ENCODE data around the gene SEC16A.

SEC16A gene

DNA sequence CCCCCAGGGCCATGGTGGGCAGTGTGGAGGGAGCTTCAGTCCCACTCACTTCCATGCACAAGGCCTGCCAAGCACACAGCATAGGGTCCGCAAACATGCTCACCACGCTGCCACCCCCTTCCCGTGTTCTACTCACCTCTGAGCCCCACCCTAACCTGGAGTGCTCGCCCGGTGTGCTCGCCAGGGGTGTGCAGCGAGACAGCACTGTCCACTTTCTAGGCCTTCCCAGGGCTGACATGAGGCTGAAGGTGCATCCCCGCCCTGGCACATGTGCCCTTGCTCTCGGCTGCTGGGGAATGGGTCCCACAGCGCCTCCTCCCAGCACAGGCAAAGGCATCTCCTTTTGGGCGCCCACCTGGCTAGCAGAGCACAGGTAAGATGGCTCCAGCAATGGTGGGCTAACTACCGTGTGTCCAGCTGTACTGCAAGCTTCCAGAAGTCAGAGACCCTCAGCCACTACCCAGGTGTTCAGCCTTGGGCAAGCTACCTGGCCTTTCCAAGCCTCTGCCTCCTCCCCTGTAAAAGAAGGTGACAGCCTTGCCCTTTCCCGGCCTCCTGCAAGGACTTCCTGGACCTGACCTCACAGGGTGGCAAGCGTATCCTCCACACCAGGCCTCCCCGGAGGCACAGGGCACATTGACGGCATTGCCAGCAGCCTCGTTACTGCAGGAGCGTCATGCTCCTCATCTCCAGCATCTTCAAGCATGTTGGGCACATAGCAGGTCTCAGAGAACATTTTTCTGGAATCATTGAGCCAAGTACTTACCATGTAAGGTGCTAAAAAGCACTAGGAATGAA is 4.2 kb upstream of the SEC16A start:
- no peak for DNase-seq (ENCODE audit: low read depth)

DNA sequence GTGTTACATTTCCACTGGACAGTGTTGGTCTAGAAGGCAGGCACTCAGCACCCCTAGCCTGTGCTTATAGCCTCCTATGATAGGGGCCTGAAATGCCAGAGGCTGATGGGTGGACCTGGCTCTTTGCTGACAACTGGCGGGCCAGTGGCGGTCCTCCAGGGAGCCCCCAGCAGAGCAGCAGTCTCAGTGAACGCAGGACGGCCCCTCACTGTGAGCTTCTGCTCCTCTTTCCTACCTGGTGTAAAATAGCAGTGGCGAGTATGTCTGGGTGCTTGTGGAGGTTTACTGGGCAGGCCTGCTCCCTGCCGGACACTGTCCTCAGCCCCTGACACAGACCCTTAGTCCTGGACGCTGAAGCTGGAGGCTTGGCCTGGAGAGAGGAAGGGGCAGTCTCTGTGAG is 3.3 kb upstream of the SEC16A start:
- DNase-seq (ENCODE audit: low read depth), result no peak

DNA sequence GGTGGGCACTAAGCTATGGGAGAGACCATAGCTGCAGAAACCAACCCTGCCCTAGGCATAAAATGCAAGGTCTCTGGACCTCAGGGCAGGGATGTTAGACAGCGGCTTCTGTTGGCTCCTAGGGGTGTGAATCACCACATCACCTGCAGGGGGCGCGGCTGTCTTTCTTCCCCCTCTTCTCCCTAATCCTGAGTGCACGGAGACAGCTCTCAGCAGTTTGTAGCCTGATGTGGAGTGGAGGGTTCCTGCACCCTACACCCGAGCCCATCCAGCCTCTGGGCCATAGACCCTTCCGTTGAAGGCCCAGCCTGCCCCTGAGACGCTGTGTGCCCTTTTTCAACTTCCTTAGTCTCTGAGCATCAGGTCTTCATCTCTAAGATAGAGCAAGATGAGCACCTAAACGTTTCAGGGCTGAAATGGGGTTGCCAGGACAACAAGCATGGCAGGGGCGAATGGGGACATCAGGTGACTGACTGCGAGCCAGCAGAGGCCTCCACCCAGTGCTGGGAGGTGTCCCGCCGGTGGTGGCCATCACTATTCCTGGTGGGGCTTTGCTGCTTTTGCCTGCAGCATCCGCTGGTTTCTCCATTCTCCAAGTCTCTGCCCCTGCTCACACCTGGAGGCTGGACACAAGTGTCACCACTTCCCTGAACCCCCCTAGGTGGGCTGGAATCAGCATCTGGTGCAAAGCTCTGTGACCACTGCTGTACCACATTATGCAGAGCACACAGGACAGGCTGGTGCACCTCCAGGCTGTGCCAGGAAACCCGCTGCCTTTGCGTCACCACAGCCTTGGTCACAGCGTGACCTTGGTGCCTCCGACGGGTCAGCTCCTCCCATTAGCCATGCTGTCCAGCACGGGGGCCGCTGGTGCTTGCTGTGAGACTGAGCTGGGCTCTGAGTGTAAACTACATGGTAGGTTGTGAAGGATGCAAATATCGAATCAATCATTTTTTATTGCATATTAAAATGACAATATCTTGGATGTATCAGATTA is 2.5 kb upstream of the SEC16A start:
- peak; percentile 80 for DNase-seq (ENCODE audit: low read depth)

DNA sequence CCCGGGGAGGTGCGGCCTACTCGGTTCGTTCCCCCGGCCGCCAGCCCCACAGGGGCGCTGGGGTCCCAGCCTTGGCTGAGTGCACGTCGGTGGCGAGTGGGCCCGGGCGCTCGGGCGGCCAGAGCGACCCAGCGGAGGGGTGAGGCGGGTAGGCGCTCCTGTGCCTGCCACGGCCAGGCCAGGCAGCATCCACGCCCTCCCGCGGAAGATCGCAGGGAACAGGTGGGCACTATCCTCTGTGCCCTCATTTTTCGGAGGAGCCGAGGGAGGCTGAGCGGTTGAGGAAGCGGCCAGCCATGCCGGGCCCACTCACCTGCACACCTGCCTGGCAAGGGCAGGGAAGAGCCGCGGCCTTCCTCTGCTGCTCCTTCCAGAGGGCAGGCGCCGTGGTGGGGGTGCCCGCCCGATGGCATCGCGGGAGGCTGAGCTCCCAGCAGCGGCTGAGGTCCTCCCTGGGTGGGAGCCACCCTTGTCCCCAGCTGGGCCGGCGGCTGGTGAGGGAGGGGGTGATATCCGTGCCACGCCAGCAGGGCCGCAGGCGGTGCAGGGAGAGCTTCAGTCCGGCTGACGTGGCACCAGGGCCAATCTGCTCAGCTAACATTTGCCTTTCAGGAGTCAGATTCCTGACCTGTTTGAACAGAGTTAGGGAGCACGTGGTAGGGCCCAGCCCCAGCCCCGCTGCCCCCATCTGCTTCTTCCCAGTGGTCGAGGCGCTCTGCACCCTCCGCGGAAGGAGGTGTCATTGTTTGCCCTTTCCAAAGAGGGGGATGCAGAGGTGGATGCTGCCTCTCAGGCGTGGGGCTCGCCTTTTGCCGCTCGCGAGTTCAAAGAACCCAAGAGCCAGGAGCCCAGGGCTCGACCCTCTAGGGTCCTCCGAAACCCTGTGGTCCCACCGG is 1.6 kb upstream of the SEC16A start:
- DNase-seq (ENCODE audit: low read depth), result peak; percentile 49

DNA sequence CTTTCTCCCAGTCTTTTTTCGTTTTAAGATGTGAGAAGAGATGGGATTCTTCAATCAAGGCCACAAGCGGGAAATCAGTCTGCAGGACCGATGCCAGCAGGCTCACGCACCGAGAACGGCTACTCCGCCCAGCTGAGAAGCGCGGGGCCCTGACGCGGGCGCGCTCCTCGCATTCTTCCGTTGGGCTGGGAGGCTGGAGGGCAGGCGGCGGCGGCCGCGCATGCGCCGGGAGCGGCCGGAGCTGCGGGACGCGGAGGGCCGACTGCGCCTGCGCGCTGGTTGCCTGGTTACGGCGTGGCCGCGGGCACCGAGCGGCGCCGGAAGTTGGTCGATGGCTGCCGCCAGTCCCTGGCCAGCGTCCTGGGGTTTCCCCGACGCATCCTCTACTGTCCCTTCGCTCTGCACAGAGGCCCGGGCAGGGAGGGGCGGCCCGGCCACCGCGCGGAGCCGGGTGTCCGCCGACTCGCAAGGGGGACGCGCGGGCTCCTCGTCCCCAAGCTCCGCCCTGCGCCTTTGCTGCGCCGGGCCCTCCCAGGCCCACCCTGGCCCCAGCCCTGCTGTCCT is 831 bp upstream of the SEC16A start:
- DNase-seq (ENCODE audit: low read depth), result peak; percentile 91

DNA sequence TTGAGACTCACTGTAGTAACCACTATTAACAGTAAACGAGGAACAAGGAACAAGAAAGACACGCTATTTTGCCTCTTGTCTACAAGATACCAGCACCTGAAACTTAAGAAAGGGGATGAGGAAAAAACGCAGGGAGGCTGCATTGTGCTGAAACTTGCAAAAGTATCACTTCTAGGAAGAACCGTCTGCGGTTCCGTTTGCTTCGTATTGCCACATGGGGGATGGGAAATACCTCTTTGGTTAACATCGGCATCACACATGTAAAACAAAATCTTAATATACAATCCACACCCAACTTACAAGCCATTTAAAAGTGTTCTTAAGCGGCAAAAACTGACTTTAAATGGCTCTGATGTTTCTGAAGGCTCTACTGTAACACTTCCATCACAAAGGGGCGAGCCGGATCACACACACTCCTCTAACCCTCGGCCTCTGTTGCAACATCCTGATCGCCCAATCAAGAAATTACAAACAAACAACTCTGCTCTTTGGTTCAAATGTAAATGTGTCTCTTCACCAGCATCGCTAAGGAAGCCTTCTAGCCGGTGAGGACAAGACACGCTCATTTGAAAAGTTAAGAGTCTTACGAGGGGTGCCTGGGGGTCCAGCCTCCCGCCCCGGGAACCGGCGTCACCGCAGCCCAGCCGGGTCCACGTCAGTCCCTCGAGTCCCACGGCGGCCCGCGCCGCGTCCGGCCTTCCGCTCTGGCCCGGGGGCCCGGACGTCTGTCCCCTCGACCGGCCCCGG is 621 bp downstream of the SEC16A start:
- DNase-seq (ENCODE audit: low read depth), result peak; percentile 51

DNA sequence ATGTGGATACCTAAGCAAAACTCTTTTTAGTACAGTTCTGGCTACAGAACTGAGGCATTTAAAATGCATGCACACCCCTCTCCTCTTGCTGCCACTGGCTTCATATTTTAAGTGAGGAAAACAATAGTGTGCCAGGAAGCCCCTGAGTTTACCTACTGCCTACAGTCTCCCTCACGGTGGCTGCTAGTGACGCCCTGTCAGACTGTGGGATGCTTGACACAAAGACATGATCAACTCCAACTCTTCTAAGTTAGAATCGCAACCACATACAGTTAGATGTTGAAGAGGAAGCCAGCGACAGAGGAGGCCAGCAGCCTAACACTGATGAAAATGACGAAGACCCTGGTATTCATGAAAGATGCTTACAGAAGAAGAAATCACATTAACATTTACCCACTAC is 1.3 kb downstream of the SEC16A start:
- DNase-seq (ENCODE audit: low read depth), result no peak

DNA sequence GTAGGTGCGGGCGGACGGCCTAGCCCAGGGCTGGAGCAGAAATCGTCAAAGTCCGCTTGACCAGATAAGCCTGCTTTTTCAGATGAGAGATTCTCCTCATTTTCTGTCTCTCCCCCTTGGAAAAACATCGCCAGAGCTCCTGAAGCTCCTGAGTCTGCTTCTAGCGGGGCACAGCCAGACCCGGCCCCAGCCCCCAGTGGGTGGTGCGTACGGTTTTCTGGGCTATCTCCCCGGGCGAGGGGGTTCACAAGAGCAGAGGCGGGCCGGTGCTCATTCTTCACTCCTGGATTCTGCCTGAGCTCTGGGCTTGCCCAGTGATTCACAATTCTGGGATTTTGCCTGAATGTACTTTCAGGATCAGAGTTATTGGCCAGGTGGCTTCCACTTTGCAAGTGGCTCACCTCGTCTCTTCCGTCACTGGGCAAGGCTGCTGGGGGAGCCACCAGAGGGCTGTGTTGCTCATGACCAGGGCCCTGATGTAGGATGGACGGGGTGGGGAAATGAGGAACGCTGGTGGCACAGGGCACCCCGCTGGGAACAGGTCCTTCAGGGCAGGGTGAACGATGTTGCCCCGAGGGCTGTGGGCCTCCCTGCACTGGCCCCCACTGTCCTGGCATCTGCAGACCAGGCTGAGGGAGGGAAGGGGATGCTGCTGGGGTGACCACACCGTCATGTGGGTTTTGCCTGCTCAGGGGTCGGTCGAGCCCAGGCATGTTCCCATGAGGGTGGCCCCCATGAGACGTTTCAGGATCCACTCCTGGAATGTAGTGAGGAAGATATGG is 6.3 kb downstream of the SEC16A start:
- DNase-seq (ENCODE audit: low read depth), result no peak

DNA sequence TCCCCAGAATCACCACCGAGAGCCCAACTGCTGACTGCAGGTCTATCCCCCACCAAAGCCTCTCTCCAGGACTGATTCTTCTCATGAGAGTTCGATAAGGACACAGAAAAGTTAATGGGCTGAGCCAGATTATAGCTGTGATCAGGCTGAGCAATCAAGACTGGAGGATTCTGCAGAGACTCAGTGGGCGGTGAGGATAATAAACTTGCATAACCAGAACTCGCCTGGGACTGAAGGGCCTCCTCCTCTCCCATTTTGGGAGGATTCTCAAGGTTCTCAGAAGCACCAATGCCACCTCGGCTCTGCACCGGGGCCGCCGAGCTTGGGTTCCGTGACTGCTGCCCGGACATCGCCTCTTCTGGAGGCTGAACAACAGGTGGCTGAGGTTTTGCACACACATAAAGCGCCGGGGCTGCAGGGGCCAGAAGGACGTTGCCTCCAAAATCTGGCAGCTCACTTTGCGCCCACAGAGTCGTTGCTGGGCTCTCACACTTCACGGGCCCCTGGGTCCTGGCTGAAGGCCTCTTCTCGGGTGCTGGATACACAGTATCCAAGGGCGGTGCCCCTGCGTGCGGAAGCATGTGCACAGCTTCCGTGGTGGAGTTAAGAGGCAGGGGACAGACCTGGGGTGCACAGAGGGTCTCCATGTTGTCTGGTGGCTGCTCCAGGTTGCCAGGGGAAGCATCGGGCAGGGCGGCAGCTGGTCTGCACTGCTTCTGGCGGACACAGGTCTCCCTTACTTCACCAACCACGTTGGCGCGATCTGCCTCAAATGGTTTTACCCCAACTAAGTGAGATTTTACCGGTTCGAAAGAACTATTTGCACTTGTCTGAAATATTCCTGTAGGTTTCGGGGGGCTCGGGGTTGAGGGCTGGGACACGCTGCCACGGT is 7.6 kb downstream of the SEC16A start:
- DNase-seq (ENCODE audit: low read depth), result no peak

DNA sequence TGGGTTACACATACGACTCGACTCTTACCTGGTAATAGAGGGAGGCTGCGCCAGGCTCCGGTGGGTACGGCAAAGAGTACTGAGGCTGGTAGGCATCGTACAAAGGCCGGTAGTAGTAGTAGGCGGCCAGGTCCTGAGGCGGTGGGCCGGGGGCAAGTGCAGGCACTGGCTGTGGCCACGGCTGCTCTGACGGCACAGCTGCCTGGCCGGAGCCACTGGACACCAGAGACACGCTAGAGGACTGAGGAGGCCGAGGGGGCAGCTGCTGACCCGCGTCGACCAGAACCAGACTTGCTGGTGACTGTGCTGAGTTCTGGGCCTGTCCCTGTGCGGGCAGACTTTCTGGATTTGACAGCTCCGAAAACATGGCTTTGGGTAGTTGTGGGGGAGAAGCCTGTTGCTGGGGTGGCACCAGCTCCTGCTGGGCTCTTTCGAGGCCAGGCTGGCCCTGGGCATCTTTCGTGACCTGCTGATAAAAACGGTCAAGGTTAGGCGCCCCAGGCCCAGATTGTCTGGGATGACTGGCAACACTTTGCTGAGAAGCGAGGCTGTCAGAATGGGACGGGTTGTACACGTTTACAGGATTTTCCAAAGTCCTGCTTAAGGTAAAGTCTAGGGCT is 8.7 kb downstream of the SEC16A start:
- no peak for DNase-seq (ENCODE audit: low read depth)

DNA sequence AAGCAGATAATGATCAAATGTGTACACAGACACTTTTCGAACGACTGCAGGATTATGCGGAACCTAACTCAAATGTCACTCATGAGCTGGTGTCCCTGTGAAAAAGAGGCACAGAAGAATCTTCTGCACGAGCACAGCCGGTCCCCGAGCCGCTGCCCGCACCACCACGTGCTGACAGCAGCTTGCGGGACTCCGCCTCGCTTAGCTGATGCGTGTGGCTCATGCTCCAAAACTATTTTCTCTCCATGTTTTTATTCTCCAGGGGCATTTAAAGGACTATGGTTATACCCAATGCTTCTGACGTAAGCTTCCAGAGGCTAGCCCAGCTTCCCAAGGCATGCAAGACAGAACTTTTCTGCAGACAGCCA is 9.5 kb downstream of the SEC16A start:
- no peak for DNase-seq (ENCODE audit: low read depth)

DNA sequence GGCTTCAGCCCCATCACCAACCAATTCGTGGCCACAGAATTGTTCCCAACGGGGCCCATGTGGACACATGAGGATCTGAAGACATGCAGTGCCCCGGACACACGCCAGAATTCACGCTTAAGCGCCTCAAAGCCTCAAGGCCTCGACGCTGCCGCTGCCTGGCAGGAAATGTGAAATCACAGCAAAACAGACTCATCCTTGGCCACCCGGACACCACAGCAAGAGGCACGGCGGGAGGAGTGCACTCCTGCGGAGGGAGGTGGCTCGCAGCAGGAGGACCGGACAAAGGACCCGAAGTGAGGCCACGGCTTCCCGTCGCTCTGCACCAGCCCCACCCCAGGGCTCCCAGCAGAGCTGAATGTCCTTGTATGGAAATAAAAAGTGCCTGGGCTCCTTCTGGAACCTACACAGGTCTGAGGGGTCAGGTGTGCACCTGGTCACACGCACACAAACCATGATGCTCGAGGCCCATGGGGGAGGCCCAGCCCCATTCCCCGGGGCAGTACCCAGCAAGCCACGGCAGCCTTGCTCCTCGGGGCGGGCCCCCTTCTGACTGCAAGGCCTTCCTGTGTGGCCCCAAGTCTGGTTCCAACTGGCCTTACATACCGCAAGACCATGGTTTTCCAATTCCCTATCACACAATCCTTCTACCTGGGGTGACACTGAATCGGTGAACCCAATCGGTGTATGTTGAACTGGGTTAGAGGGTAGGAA is 10.0 kb downstream of the SEC16A start:
- DNase-seq (ENCODE audit: low read depth), result no peak

DNA sequence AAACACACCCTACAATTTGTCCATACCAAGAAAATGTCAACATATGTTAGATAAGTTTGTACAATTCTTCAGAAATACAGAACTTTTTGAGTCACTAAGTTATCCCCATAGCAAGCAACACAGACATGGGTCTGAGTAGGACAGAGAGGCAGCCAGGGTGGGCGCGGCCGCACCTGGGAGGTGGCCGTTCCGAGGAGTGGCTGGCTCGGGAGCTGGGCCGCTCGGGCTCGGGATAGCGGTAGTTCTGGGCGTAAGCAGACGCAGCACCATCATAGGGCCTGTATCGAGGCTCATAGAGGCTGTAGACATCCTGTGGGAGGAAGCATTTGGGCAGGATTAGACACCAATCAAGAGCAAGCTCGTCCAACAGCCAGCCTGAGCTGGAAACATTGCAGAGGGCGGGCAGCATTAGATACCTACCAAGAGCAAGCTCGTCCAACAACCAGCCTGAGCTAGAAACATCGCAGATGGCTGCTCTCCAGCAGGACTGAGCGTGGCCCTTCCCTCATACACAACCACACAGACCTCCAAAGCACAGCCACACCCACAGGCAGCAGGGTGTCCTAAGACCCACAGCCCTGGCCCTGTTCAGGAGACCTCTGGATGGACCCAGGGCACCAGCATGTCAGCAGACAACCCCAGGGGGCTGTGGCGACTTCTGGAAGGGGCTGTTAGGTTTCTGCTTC is 10.9 kb downstream of the SEC16A start:
- no peak for DNase-seq (ENCODE audit: low read depth)

DNA sequence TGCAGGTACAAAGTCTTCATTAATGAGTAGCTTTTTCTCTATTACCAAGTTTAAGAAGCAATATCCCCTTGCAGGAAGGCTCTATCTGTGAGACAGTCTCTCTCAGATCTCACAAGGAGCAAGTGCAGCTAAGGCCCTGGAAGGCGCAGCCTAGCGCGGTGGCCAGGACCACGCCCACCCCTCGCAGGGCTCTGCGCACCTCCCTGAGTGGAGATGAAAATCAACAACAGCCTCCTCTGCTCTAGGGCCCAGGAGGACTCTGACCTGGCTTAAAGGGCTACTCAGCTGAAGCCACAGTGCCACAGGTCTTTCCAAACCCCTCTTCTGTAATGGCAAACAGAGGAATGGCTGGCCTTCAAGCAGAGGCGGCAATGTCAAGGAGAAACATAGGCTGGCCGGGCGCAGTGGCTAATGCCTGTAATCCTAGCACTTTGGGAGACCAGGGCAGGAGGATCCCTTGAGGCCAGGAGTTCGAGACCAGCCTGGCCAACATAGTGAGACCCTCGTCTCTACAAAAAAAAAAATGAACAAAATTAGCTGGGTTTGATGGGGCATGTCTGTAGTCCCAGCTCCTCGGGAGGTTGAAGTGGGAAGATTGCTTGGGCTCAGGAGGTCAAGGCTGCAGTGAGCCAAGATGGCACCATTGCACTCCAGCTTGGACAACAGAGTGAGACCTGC is 11.9 kb downstream of the SEC16A start:
- DNase-seq (ENCODE audit: low read depth), result no peak

DNA sequence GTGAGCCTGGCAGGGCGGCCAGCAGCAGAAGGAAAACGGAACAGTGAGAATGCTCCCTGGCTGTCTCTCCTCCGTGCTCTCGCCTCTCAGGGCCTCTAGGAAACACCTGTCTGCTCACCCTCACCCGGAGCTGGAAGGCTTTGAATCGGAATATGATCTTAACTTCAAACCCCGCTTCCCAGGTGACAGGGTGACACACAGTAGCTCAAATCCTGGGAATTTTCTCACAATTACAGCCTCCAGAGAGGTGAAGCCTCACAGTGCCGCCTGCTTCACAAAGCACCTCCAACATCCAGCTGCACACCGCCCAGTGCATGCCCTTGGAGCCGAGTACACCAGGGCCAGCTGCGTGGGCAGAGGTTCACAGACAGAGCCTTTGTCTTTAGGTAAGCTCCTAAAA is 12.5 kb downstream of the SEC16A start:
- no peak for DNase-seq (ENCODE audit: low read depth)

DNA sequence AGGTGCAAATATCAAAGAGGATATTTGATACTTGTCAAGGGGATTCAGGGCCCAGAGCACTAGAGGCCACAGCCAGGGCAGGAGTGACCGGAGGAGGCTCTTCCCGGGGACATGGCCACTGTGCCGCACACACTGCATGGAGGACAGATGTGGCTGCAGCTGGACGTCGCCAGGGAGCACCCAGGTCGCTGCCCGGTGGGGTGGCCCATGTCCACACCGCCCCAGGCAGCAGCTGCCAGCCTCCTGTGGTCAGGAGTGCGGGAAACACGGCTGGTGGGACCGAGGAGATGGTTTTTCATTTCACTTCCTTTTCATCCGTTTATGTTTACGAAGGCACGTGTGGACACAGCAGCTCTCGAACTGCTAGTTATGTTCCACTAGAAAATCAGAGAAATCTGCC is 15.1 kb downstream of the SEC16A start:
- no peak for DNase-seq (ENCODE audit: low read depth)

DNA sequence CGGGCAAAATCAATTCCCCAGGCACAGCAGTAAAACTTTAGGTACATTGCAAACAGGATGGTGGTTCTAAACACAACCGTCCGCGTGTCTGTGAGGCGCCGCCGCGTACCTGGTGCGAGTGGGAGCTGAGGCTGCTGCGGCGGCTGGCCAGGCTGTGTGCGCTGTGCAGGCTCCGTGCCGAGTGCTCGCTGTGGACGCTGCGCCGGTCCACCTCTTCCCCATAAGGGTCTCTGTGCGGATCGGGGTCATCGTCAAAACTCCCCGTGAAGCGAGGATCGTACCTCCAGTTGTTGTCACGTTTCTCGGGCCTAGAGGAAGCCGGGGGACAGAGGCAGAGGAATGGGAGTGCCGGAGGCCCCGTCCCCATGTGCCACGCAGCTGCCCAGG is 16.7 kb downstream of the SEC16A start:
- DNase-seq (ENCODE audit: low read depth), result no peak
